DOHH2 (cell line): Measurements from ENCODE around the gene DLST.

ENCODE experiments used
- H3F3A ChIP-seq: fragments of 200-600 bp; sonication (generic), shearing (Covaris generic); 2 replicates; pipeline ENCODE4 v1.6.0; 2016; ENCODE audit warnings: antibody characterized with exemption, mild to moderate bottlenecking; ENCODE audit not compliant: control insufficient read depth, insufficient read depth
- H3K27ac ChIP-seq: fragments of 200-600 bp; sonication (generic); 2 replicates; pipeline ENCODE4 v1.5.1; 2014; ENCODE audit warnings: low read depth, mild to moderate bottlenecking, low read length, moderate library complexity
- H3K27me3 ChIP-seq: fragments of 200-600 bp; sonication (generic); 2 replicates; pipeline ENCODE4 v1.6.1; 2014; ENCODE audit warnings: mild to moderate bottlenecking, low read length, mixed read lengths; ENCODE audit not compliant: control insufficient read depth
- H3K36me3 ChIP-seq: fragments of 200-600 bp; sonication (generic); 2 replicates; pipeline ENCODE4 v1.6.1; 2014; ENCODE audit warnings: mild to moderate bottlenecking, low read length, moderate library complexity, mixed read lengths; ENCODE audit not compliant: control insufficient read depth
- H3K4me1 ChIP-seq: fragments of 200-600 bp; sonication (generic); 2 replicates; pipeline ENCODE4 v1.6.1; 2014; ENCODE audit warnings: mild to moderate bottlenecking, low read length, mixed read lengths; ENCODE audit not compliant: control insufficient read depth
- H3K4me2 ChIP-seq: fragments of 200-600 bp; sonication (generic); 2 replicates; pipeline ENCODE4 v1.6.0; 2014; ENCODE audit warnings: mild to moderate bottlenecking, low read length, moderate library complexity
- H3K4me3 ChIP-seq: fragments of 200-600 bp; sonication (generic); 2 replicates; pipeline ENCODE4 v1.5.1; 2014; ENCODE audit warnings: mild to moderate bottlenecking, low read length, mixed read lengths
- H3K79me2 ChIP-seq: fragments of 200-600 bp; sonication (generic); 2 replicates; pipeline ENCODE4 v1.6.1; 2014; ENCODE audit warnings: mild to moderate bottlenecking, low read length, mixed read lengths; ENCODE audit not compliant: control insufficient read depth
- H3K9me2 ChIP-seq: fragments of 200-600 bp; sonication (generic); replicated peaks from 2 replicates; pipeline ENCODE4 v1.6.1; 2014; ENCODE audit warnings: mild to moderate bottlenecking, low read length, mixed read lengths; ENCODE audit not compliant: control insufficient read depth
- H3K9me3 ChIP-seq: fragments of 200-600 bp; sonication (generic); 2 replicates; pipeline ENCODE4 v1.6.1; 2014; ENCODE audit warnings: antibody characterized with exemption, low read length, mixed read lengths; ENCODE audit not compliant: control insufficient read depth, insufficient read depth
- H4K20me1 ChIP-seq: fragments of 200-600 bp; sonication (generic); 2 replicates; pipeline ENCODE4 v1.6.0; 2014; ENCODE audit warnings: low read depth, mild to moderate bottlenecking, antibody characterized with exemption, low read length, moderate library complexity; ENCODE audit not compliant: control insufficient read depth, insufficient read depth
- CTCF ChIP-seq: fragments of 200-600 bp; sonication (generic); IDR thresholded peaks from one replicate; pipeline ENCODE4 v1.5.1; 2014; ENCODE audit warnings: antibody characterized with exemption, mild to moderate bottlenecking, low read depth, low read length; ENCODE audit not compliant: poor library complexity, severe bottlenecking
- EZH2phosphoT487 ChIP-seq: fragments of 200-600 bp; sonication (generic); IDR thresholded peaks from 2 replicates; pipeline ENCODE4 v1.6.1; 2017; ENCODE audit warnings: borderline replicate concordance, mild to moderate bottlenecking, antibody characterized with exemption, low read length, moderate library complexity, mixed read lengths

DLST gene

GRCh38 chr14:74906925-74907521 lies 25.3 kb downstream of the DLST start:
- Histone ChIP-seq H4K20me1 (peaks cover 3% of the 10 kb centered on the region; the same call in 1 of the 2 replicates), H3K27me3 (no peaks in the 10 kb centered on the region), H3K79me2 (no peaks in the 10 kb centered on the region), H3K4me3 (no peak overlapping the region), H3K27ac (no peak overlapping the region), H3K9me2 (no peaks in the 10 kb centered on the region), H3K4me1 (peaks cover 23% of the 10 kb centered on the region), H3K4me2 (no peak overlapping the region), H3K36me3 (peaks cover 44% of the 10 kb centered on the region), H3F3A (peaks cover 20% of the 10 kb centered on the region), H3K9me3 (no peaks in the 10 kb centered on the region)
- peak; percentile 53 for TF ChIP-seq CTCF
- TF ChIP-seq EZH2phosphoT487, result no peak

DNA sequence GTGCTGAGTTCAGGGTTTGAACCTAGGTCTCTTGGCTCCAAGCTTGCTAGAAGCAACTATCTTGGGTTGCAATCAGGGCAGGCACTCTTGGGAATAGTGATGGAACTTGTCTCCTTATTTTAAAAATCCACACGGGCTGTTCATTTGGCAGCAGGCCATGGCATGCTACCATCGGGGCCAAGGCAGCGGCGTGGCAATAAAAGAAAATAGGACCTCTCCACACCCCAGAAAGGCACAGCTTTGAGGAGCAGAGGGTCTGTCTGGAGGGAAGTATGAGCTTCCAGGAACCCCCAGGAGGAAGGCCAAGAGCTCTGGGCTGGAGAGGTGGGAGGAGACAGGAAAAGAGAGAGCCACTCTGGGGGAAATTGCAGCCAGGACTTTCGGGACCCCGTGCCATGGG lies 26.0 kb downstream of the DLST start:
- H3K79me2 ChIP-seq, result no peaks in the 10 kb centered on the region
- H3K4me2 ChIP-seq, result no peak overlapping the region
- peaks cover 3% of the 10 kb centered on the region; the same call in 1 of the 2 replicates for H4K20me1 ChIP-seq
- H3K4me1 ChIP-seq, result peaks cover 16% of the 10 kb centered on the region
- peaks cover 36% of the 10 kb centered on the region for H3K36me3 ChIP-seq
- TF ChIP-seq CTCF, result no peak
- TF ChIP-seq EZH2phosphoT487, result no peak
- H3K27ac ChIP-seq, result no peak overlapping the region
- no peaks in the 10 kb centered on the region for H3K27me3 ChIP-seq
- H3F3A ChIP-seq, result peaks cover 20% of the 10 kb centered on the region
- no peaks in the 10 kb centered on the region for H3K9me3 ChIP-seq
- no peaks in the 10 kb centered on the region for H3K9me2 ChIP-seq
- no peak overlapping the region for H3K4me3 ChIP-seq

DNA sequence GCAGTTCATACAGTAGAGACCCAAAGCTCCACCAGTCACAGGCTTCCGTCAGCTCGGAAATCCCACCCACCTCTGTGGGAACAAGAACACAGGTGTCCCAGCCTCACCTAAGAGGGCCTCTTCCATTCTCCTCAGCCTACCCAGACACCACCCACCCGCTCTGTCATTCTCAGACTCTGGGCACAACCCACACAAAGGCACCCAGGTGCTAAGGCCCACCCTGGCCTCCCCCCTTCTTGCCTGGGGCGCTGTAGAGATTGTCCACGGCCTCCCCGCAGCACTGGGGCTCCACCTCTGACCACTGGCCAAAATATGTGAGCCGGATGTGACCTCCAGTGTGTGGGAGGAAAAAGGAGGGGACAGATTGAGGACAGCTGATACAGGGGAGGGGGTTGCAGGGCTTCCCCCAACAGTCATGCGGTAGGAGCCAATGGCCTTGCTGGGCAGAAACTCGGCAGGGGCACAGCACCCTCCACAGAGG lies 27.2 kb downstream of the DLST start:
- Histone ChIP-seq H3K9me3 (no peaks in the 10 kb centered on the region), H3K4me1 (peaks cover 5% of the 10 kb centered on the region), H3K27me3 (no peaks in the 10 kb centered on the region), H3F3A (peaks cover 14% of the 10 kb centered on the region), H3K9me2 (no peaks in the 10 kb centered on the region), H3K36me3 (peaks cover 26% of the 10 kb centered on the region), H3K4me3 (no peak overlapping the region), H3K79me2 (no peaks in the 10 kb centered on the region), H3K27ac (no peak overlapping the region), H3K4me2 (no peak overlapping the region), H4K20me1 (peaks cover 3% of the 10 kb centered on the region; the same call in 1 of the 2 replicates)
- TF ChIP-seq EZH2phosphoT487 (no peak), CTCF (no peak)
